ENCODE measurements around the gene TRIOBP. TPM values are rescaled to one million over a fixed set of nuclear protein-coding genes. Genes with fewer than 3 reads are reported as not detected.

The TRIOBP gene
- total and polyA plus RNA-seq, 2 of the 13 experiments (the other 11 are each of a cell fraction or from before 2014, with no cell fraction given): 6.1 to 15.4 TPM

DNA sequence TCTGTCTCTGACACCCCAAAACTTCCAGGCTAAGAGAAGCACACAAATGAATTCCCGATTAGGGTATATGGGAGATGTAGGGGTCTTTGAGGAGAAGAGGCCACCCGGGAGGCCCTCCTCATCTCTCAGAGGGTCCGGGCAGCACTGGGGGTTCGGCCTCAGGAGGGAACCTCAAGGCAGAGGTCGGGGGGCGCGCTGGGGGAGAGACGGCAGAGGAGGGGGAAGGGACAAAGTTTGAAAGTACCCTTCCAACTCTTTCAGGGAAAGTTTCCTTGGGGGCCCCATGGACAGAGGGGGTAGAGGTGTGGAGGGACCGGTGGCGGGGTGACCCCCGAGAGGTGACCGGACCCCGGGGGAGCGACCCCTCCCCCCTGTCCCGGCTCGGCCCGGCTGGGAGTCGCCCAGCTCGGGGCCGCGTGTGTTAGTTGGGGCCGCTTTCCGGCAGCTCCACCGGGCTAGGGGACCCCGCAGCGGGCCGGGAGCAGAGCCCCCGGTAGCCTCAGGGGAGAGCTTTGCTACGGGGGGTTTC lies 107.6 kb downstream of the TRIOBP start (continued):
- TF ChIP-seq AGO2 (optimal IDR thresholded peaks at IDR 0.05; ENCODE audit: low read depth, low read length): peak; percentile 14
- no peak for TF ChIP-seq PLSCR1 (CRISPR knock-in tag; IDR thresholded peaks at IDR 0.05; ENCODE audit: borderline replicate concordance)
- peak; percentile 30; the same call in 1 of the 2 replicates for TF ChIP-seq ZNF281 (CRISPR knock-in tag; IDR thresholded peaks at IDR 0.05; ENCODE audit: borderline replicate concordance)
- TF ChIP-seq ZNF317 (CRISPR knock-in tag; IDR thresholded peaks at IDR 0.05): peak; percentile 21; the same call in 1 of the 2 replicates

GRCh38 chr22:37804881-37805809 lies 108.3 kb downstream of the TRIOBP start:
- peaks cover 33% of the 10 kb centered on the region for H3K4me1 ChIP-seq (ENCODE audit: insufficient read depth, low read length)
- BruUV-seq (replicated peaks): TSS peak; percentile 68
- TF ChIP-seq BHLHE40 (IDR thresholded peaks at IDR 0.05; ENCODE audit: low read length) (peak; percentile 50; the same call in 1 of the 2 replicates), GABPA (IDR thresholded peaks at IDR 0.05; ENCODE audit: low read depth, low read length) (no peak), GABPA (CRISPR knock-in tag; IDR thresholded peaks at IDR 0.05; ENCODE audit: low read depth) (peak; percentile 43; the same call in 1 of the 2 replicates), HNF4G (IDR thresholded peaks at IDR 0.05; ENCODE audit: borderline replicate concordance, low read depth, low read length) (peak; percentile 40; the same call in 1 of the 2 replicates), HNF4G (CRISPR knock-in tag; IDR thresholded peaks at IDR 0.05; ENCODE audit: borderline replicate concordance, low read depth) (0 out of 2 replicates have a peak, but pooled peaks have one; percentile 67), ZNF12 (CRISPR knock-in tag; IDR thresholded peaks at IDR 0.05) (peak; percentile 55; the same call in 1 of the 2 replicates), PBX2 (CRISPR knock-in tag; IDR thresholded peaks at IDR 0.05) (no peak), ZNF441 (CRISPR knock-in tag; IDR thresholded peaks at IDR 0.05; ENCODE audit: borderline replicate concordance) (no peak)

More at GRCh38 chr22:37804881-37805809, 108.3 kb downstream of the TRIOBP start:
- Histone ChIP-seq H3K27me3 (ENCODE audit: control insufficient read depth in 1 of 2, insufficient read depth in 2 of 2, low read length in 2 of 2) (no peaks in the 10 kb centered on the region; a peak in 1 of 5 replicates), H2AFZ (ENCODE audit: low read length) (no peak overlapping the region), H3K4me2 (ENCODE audit: low read depth, low read length) (peak overlapping the region; percentile 97), H3K9me3 (ENCODE audit: low read length) (no peaks in the 10 kb centered on the region), H3K4me3 (replicated peaks in 1 of 3; ENCODE audit: insufficient read depth in 1 of 3, low read depth in 2 of 3, low read length in 3 of 3) (peak overlapping the region; percentile 78 to 95 (median 93)), H4K20me1 (ENCODE audit: insufficient read depth, low read length) (peaks cover 42% of the 10 kb centered on the region; the same call in 1 of the 2 replicates), H3K9ac (ENCODE audit: insufficient read depth, low read depth, low read length) (peak overlapping the region; percentile 88), H3K27ac (ENCODE audit: extremely low read length, insufficient read depth, low read length) (peak overlapping the region; percentile 77), H3K36me3 (replicated peaks in 1 of 2; ENCODE audit: control insufficient read depth in 1 of 2, insufficient read depth in 2 of 2, low read length in 2 of 2) (no peaks in the 10 kb centered on the region), H3K79me2 (ENCODE audit: insufficient read depth, low read length) (peaks cover 25% of the 10 kb centered on the region)
- in situ Hi-C loops (cut with HindIII; ENCODE audit: extremely low pct_ligation_motif_present, low pct_unique_long_range_greater_than_20kb): no loop called here
- CTCF ChIA-PET (ENCODE audit: low intra/inter-chr PET ratio, low total read pairs): no interaction called here
- WGBS (ENCODE audit: low lambda C conversion rate): 1% methylated on average over 20 of the region's 87 CpGs
- FAIRE-seq (no peak), ATAC-seq (peak; percentile 17), DNase-seq (ENCODE audit: low spot score) (peak; percentile 73)
- intact Hi-C loops (cut with micrococcal nuclease; ENCODE audit: unreplicated experiment): loop anchor here (5.0 to 10.0 kb wide), 2 partner anchors 58 to 150 kb away; partner anchors contain the start of gene PDXP
- POLR2A ChIA-PET: interaction anchor here (0.7 to 8.6 kb wide), 31 partner anchors 9 to 244 kb away, joined by 3 to 127 read pairs (median 6); partner anchors contain the start of genes ANKRD54, C22orf23, GGA1 and LGALS1
